GM10248 (cell line): ENCODE data around the gene BDP1.
"Not testable (repeated sequence)": the region's sequence is repeated elsewhere in the genome, so short reads cannot be mapped to it uniquely, and the experiment has no call there.

Source experiments
- CTCF ChIA-PET: fragments of 300-600 bp; sonication (Branson Sonifier 250); formaldehyde crosslinking; extraction: SDS; loops from one replicate; lab custom pipeline; 2021; ENCODE audit warnings: antibody characterized with exemption; lab: Yijun Ruan, JAX
- POLR2A ChIA-PET: fragments of 350-650 bp; sonication (Branson Sonifier 250); formaldehyde crosslinking; extraction: SDS; loops from one replicate; lab custom pipeline; 2020; ENCODE audit warnings: antibody characterized with exemption; lab: Yijun Ruan, JAX
- DNase-seq: peaks from one replicate; pipeline ENCODE4 v3.0.0; 2012; ENCODE audit errors: extremely low spot score
- CTCF ChIP-seq: IDR thresholded peaks from 2 replicates; pipeline ENCODE4 v1.5.1; 2012; ENCODE audit warnings: mild to moderate bottlenecking, low read depth; ENCODE audit errors: extremely low read depth, missing control alignments, control extremely low read depth

The BDP1 gene

GRCh38 chr5:71600783-71601182 lies 145.3 kb downstream of the BDP1 start:
- no peak for TF ChIP-seq CTCF
- POLR2A ChIA-PET: interaction anchor here (0.5 to 1.3 kb wide), 3 partner anchors 13 to 56 kb away, joined by 4 to 8 read pairs (median 6); partner anchors contain the start of gene MCCC2
- CTCF ChIA-PET: interaction anchor here (0.6 to 3.3 kb wide), 24 partner anchors 11 to 157 kb away, joined by 3 to 72 read pairs (median 4); partner anchors contain the start of gene MCCC2
- no peak for DNase-seq

- TF ChIP-seq CTCF: peak; percentile 58
- DNase-seq: peak; percentile 59
- CTCF ChIA-PET: interaction anchor here (0.6 to 3.3 kb wide), 25 partner anchors 11 to 157 kb away, joined by 3 to 72 read pairs (median 4); partner anchors contain the start of gene MCCC2
- POLR2A ChIA-PET: interaction anchor here (0.5 to 1.3 kb wide), 4 partner anchors 14 to 57 kb away, joined by 3 to 8 read pairs (median 5); partner anchors contain the start of gene MCCC2
These were observed 146.0 kb downstream of the BDP1 start for GRCh38 chr5:71601222-71602026.

- CTCF ChIA-PET, DNase-seq, POLR2A ChIA-PET: not testable (repeated sequence)
These were observed 154.5 kb downstream of the BDP1 start for GRCh38 chr5:71609916-71610315.

GRCh38 chr5:71615809-71616208 lies 160.4 kb downstream of the BDP1 start:
- TF ChIP-seq CTCF: no peak
- CTCF ChIA-PET: interaction anchor here (1.1 to 1.2 kb wide), 2 partner anchors 15 to 140 kb away, joined by 3 read pairs; no protein-coding TSS in a partner anchor
- no peak for DNase-seq
- POLR2A ChIA-PET: no interaction called here
